DMS 273 (cell line): ENCODE data around the gene OPN1SW.

Experiments
- DNase-seq: peaks from one replicate; lab custom pipeline; 2025; ENCODE audit not compliant: unreplicated experiment; lab: John Stamatoyannopoulos, UW

Gene OPN1SW

GRCh38 chr7:128775744-128776474 is at the start of gene OPN1SW:
TSS of gene OPN1SW (minus strand) at chr7:128775794. CDS start at chr7:128775781, 13 bp downstream.
- DNase-seq = no peak

- no peak for DNase-seq
Observed at GRCh38 chr7:128821724-128822123, 46.1 kb upstream of the OPN1SW start.

GRCh38 chr7:128818694-128819093 is 43.1 kb upstream of the OPN1SW start:
- DNase-seq = no peak

GRCh38 chr7:128815289-128815942 is 39.8 kb upstream of the OPN1SW start:
- no peak for DNase-seq

- peak; percentile 90 for DNase-seq
Observed at GRCh38 chr7:128814499-128814898, 38.9 kb upstream of the OPN1SW start.

- no peak for DNase-seq
Observed at GRCh38 chr7:128812514-128813168, 37.0 kb upstream of the OPN1SW start.

GRCh38 chr7:128811631-128812430 is 36.2 kb upstream of the OPN1SW start:
- no peak for DNase-seq

GRCh38 chr7:128810997-128811396 is 35.4 kb upstream of the OPN1SW start:
- DNase-seq = no peak

GRCh38 chr7:128810473-128810872 is 34.9 kb upstream of the OPN1SW start:
- no peak for DNase-seq

- no peak for DNase-seq
Observed at GRCh38 chr7:128809363-128809762, 33.8 kb upstream of the OPN1SW start.

- DNase-seq = peak; percentile 44
Observed at GRCh38 chr7:128807191-128807590, 31.6 kb upstream of the OPN1SW start.

- no peak for DNase-seq
Observed at GRCh38 chr7:128805225-128805624, 29.6 kb upstream of the OPN1SW start.

GRCh38 chr7:128804484-128804883 is 28.9 kb upstream of the OPN1SW start:
- no peak for DNase-seq

- DNase-seq = no peak
Observed at GRCh38 chr7:128801667-128802418, 26.2 kb upstream of the OPN1SW start.

- no peak for DNase-seq
Observed at GRCh38 chr7:128801003-128801402, 25.4 kb upstream of the OPN1SW start.

- DNase-seq = no peak
Observed at GRCh38 chr7:128800567-128800966, 25.0 kb upstream of the OPN1SW start.

GRCh38 chr7:128799451-128799850 is 23.9 kb upstream of the OPN1SW start:
- no peak for DNase-seq

- DNase-seq = no peak
Observed at GRCh38 chr7:128796327-128796726, 20.7 kb upstream of the OPN1SW start.

- no peak for DNase-seq
Observed at GRCh38 chr7:128795129-128795528, 19.5 kb upstream of the OPN1SW start.

GRCh38 chr7:128794436-128794835 is 18.8 kb upstream of the OPN1SW start:
- no peak for DNase-seq

GRCh38 chr7:128794020-128794419 is 18.4 kb upstream of the OPN1SW start:
- no peak for DNase-seq
